CD4-positive, alpha-beta T cell (primary cell): Measurements from ENCODE around the gene ARL14EPL. TPM values are rescaled to one million over a fixed set of nuclear protein-coding genes. Genes with fewer than 3 reads are reported as not detected.
A peak's percentile ranks its signal among the peaks of the same experiment; 100 is the strongest.

Source experiments
- ATAC-seq: fragments of 200-7000 bp; cut with Tn5 transposase; one replicate; pipeline ENCODE4 v1.10.0; 2022; ENCODE audit warnings: mild to moderate bottlenecking; ENCODE audit not compliant: poor library complexity
- CTCF ChIA-PET: fragments of 350-600 bp; sonication (Branson Sonifier 250); formaldehyde crosslinking; loops from one replicate; lab custom pipeline; 2021; ENCODE audit warnings: antibody characterized with exemption, inconsistent platforms; lab: Charles Lee
- POLR2A ChIA-PET: fragments of 350-600 bp; sonication (Branson Sonifier 250); formaldehyde crosslinking; loops from one replicate; lab custom pipeline; 2021; ENCODE audit warnings: antibody characterized with exemption, inconsistent platforms; lab: Charles Lee
- DNase-seq, 14 experiments: peaks; one replicate each; pipeline ENCODE4 v3.0.0-alpha.2; 2013 to 2020; ENCODE audit warnings: mixed read lengths in 2 of 14
- H3K27ac ChIP-seq, 2 donors: one replicate each; pipeline versions ENCODE4 v1.5.1 to v1.7.0; 2013; ENCODE audit warnings: low read length in 2 of 2, low read depth in 1 of 2, mild to moderate bottlenecking in 1 of 2
- H3K27me3 ChIP-seq, 2 experiments: 1 replicate in 1 of 2; 2 replicates in 1 of 2; pipeline versions ENCODE4 v1.6.1 to v1.7.0; 2013; ENCODE audit warnings: low read length in 2 of 2, control low read depth in 1 of 2, mild to moderate bottlenecking in 1 of 2, moderate library complexity in 1 of 2; ENCODE audit not compliant: insufficient read depth in 2 of 2, control insufficient read depth in 1 of 2
- H3K36me3 ChIP-seq: one replicate; pipeline ENCODE4 v1.6.1; 2013; ENCODE audit warnings: low read length, control low read depth; ENCODE audit not compliant: insufficient read depth
- H3K4me1 ChIP-seq: one replicate; pipeline ENCODE4 v1.6.1; 2013; ENCODE audit warnings: low read length, control low read depth; ENCODE audit not compliant: insufficient read depth
- H3K4me3 ChIP-seq: one replicate; pipeline ENCODE4 v1.5.1; 2013; ENCODE audit warnings: mild to moderate bottlenecking, low read length, moderate library complexity
- H3K9me3 ChIP-seq, 2 experiments: 1 replicate in 1 of 2; 2 replicates in 1 of 2; pipeline versions ENCODE4 v1.6.1 to v1.7.0; 2013; ENCODE audit warnings: low read length in 2 of 2, mild to moderate bottlenecking in 2 of 2, control low read depth in 1 of 2, moderate library complexity in 1 of 2; ENCODE audit not compliant: control insufficient read depth in 1 of 2, insufficient read depth in 1 of 2
- H3K27ac Mint-ChIP-seq: one replicate; pipeline ENCODE4 v1.8.0; 2020; ENCODE audit warnings: mixed read lengths
- H3K27me3 Mint-ChIP-seq: one replicate; pipeline ENCODE4 v1.8.0; 2021; ENCODE audit warnings: mixed read lengths
- H3K36me3 Mint-ChIP-seq: one replicate; pipeline ENCODE4 v1.8.0; 2021; ENCODE audit warnings: low read depth, mixed read lengths
- H3K4me1 Mint-ChIP-seq: one replicate; pipeline ENCODE4 v1.8.0; 2021; ENCODE audit warnings: low read depth, mixed read lengths
- H3K4me3 Mint-ChIP-seq: one replicate; pipeline ENCODE4 v1.8.0; 2020; ENCODE audit warnings: mild to moderate bottlenecking, mixed read lengths
- H3K9me3 Mint-ChIP-seq: one replicate; pipeline ENCODE4 v1.8.0; 2020; ENCODE audit warnings: mixed read lengths
- intact Hi-C, 2 experiments: fragments of 100-400 bp; cut with DNase I in 1 of 2; cut with micrococcal nuclease in 1 of 2; formaldehyde crosslinking; loops; one replicate each; pipeline versions ENCODE4 v1.15.1 to v1.9.0; 2023 to 2025; cut with DNase I, micrococcal nuclease
- total RNA-seq, 174 experiments: library from RNA in 2 of 174; stranded (reverse) in 2 of 174; gene quantifications; one replicate each; pipeline ENCODE4 v1.2.3 and lab custom pipeline; 2021 to 2026
- TF ChIP-seq, protein P1 (sequence below): fragments of 200-600 bp; IDR thresholded peaks from one replicate; pipeline ENCODE4 v1.8.0; 2022; ENCODE audit warnings: antibody characterized with exemption, mild to moderate bottlenecking

ARL14EPL gene
- total RNA-seq, 2 experiments from 2014 or later = not detected

DNA sequence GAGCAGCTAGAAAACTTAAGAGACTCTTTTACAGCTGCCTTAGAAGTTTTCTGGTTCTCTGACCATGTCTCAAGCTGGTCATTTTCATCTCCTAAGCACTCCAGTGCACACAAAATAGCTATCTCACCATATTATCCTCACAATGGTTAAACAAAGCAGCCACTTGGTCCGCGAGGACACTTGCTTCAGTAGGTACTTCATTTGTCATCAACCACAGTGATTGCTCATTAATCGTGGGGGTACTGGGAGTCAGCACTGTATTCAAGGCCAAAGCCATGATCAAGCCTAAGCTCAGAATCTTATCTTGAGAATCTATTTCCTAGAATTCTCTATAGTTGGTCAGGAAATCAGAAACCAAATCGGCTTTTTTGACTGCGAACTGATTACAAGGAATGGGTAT is 2.9 kb downstream of the ARL14EPL start:
- Histone ChIP-seq H3K4me1 (no peaks in the 10 kb centered on the region), H3K9me3 (no peaks in the 10 kb centered on the region), H3K4me3 (no peak overlapping the region), H3K27ac (no peak overlapping the region), H3K27me3 (peaks cover 4 to 6% of the 10 kb centered on the region in 2 experiments), H3K36me3 (no peaks in the 10 kb centered on the region)
- intact Hi-C loops = no loop called here
- TF ChIP-seq, protein P1, sequence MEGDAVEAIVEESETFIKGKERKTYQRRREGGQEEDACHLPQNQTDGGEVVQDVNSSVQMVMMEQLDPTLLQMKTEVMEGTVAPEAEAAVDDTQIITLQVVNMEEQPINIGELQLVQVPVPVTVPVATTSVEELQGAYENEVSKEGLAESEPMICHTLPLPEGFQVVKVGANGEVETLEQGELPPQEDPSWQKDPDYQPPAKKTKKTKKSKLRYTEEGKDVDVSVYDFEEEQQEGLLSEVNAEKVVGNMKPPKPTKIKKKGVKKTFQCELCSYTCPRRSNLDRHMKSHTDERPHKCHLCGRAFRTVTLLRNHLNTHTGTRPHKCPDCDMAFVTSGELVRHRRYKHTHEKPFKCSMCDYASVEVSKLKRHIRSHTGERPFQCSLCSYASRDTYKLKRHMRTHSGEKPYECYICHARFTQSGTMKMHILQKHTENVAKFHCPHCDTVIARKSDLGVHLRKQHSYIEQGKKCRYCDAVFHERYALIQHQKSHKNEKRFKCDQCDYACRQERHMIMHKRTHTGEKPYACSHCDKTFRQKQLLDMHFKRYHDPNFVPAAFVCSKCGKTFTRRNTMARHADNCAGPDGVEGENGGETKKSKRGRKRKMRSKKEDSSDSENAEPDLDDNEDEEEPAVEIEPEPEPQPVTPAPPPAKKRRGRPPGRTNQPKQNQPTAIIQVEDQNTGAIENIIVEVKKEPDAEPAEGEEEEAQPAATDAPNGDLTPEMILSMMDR = no peak
- peaks cover 22% of the 10 kb centered on the region for H3K27me3 Mint-ChIP-seq
- H3K4me3 Mint-ChIP-seq = no peak overlapping the region
- ChIA-PET POLR2A (no interaction called here), CTCF (interaction anchor here (1.6 kb wide), 1 partner anchor 13 kb away, joined by 3 read pairs; no protein-coding TSS in a partner anchor)
- no peaks in the 10 kb centered on the region for H3K4me1 Mint-ChIP-seq
- no peaks in the 10 kb centered on the region for H3K9me3 Mint-ChIP-seq
- ATAC-seq (no peak), DNase-seq (no peak)
- H3K36me3 Mint-ChIP-seq = no peaks in the 10 kb centered on the region
- H3K27ac Mint-ChIP-seq = no peak overlapping the region

DNA sequence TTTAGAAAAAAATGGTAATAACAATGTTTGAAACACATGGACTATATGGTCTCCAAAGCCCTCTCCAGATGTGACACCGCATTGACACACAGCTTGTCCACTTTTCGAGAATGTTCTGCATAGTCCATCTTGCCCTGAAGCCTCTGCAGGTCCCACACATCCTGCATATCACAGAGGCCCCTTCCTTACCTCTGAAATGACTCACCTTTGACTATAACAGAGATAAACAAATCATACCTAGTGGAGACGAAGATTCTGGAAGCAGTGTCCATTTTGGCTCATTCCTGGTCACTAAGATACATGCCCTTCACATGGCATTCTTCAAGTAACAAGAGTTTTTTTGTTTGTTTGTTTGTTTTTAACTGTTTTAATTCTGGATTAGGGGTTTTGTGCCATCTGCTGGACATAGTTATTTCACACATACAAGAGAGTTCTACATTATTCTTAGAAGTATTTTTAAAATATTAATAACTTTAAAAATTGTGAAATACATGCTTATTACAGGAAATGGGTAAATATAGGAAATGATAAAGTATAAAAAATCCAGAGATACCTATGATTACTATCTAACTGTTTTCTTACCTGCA is 5.1 kb downstream of the ARL14EPL start:
- DNase-seq = no peak
- Histone ChIP-seq H3K4me1 (no peaks in the 10 kb centered on the region), H3K4me3 (no peak overlapping the region), H3K27ac (no peak overlapping the region), H3K9me3 (no peaks in the 10 kb centered on the region), H3K27me3 (peaks cover 4 to 6% of the 10 kb centered on the region in 2 experiments), H3K36me3 (no peaks in the 10 kb centered on the region)
- TF ChIP-seq, protein P1 = no peak
- no peaks in the 10 kb centered on the region for H3K36me3 Mint-ChIP-seq
- CTCF ChIA-PET = no interaction called here
- no peak overlapping the region for H3K4me3 Mint-ChIP-seq
- H3K27me3 Mint-ChIP-seq = peaks cover 21% of the 10 kb centered on the region
- no peak overlapping the region for H3K27ac Mint-ChIP-seq
- POLR2A ChIA-PET = no interaction called here
- intact Hi-C loops = no loop called here
- ATAC-seq = no peak
- no peaks in the 10 kb centered on the region for H3K4me1 Mint-ChIP-seq
- H3K9me3 Mint-ChIP-seq = no peaks in the 10 kb centered on the region

DNA sequence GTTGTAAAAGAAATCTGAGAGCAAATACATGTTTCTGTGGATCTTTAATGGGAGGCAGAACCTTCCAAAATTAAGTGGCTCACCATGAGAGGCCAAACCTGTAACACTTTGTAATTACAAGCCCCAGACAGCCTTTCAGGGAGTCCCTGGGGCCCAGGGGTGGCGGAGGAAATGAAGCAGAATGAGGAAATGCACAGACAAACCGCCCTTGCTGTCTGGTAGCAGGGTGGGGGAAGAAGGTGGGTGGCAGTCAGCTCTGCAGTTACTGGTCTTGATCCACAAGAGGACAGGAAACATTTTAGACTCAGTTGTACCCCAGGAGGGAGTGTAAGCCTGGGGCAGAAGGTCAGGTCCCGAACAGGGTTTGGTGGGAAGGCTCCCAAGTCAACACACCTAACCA is 6.5 kb downstream of the ARL14EPL start:
- no peak overlapping the region for H3K27ac Mint-ChIP-seq

More for the DNA sequence above, 6.5 kb downstream of the ARL14EPL start:
- ATAC-seq (no peak), DNase-seq (peak in 3 of 14 experiments; percentile 4 to 23 (median 17))
- Histone ChIP-seq H3K4me1 (no peaks in the 10 kb centered on the region), H3K27me3 (peaks cover 4 to 6% of the 10 kb centered on the region in 2 experiments), H3K27ac (no peak overlapping the region), H3K4me3 (no peak overlapping the region), H3K36me3 (no peaks in the 10 kb centered on the region), H3K9me3 (no peaks in the 10 kb centered on the region)
- Mint-ChIP-seq H3K27me3 (peaks cover 22% of the 10 kb centered on the region), H3K36me3 (no peaks in the 10 kb centered on the region), H3K4me1 (no peaks in the 10 kb centered on the region), H3K4me3 (no peak overlapping the region), H3K9me3 (no peaks in the 10 kb centered on the region)
- TF ChIP-seq, protein P1 = no peak
- ChIA-PET POLR2A (no interaction called here), CTCF (no interaction called here)
- intact Hi-C loops = no loop called here
